HEK293 (cell line): ENCODE measurements around the gene ZER1.

Source experiments
- BCL11B ChIP-seq: fragments of 450-650 bp; formaldehyde crosslinking; IDR thresholded peaks from 2 replicates; pipeline ENCODE4 v1.5.1; 2016; ENCODE audit warnings: low read depth, missing biosample characterization, missing genetic modification characterization
- MZF1 ChIP-seq: fragments of 450-650 bp; formaldehyde crosslinking; IDR thresholded peaks from 2 replicates; pipeline ENCODE4 v1.5.1; 2017; ENCODE audit warnings: missing biosample characterization, missing genetic modification characterization, borderline replicate concordance
- PBX3 ChIP-seq: sonication (generic); formaldehyde crosslinking; IDR thresholded peaks from 2 replicates; pipeline ENCODE4 v1.8.1; 2022; ENCODE audit warnings: mild to moderate bottlenecking, moderate library complexity, missing genetic modification reagents
- ZNF121 ChIP-seq: fragments of 450-650 bp; formaldehyde crosslinking; IDR thresholded peaks from 2 replicates; pipeline ENCODE4 v1.5.1; 2016; ENCODE audit warnings: missing biosample characterization, missing genetic modification characterization
- ZNF23 ChIP-seq: fragments of 450-650 bp; formaldehyde crosslinking; IDR thresholded peaks from 2 replicates; pipeline ENCODE4 v1.5.1; 2016; ENCODE audit warnings: missing biosample characterization, missing genetic modification characterization, borderline replicate concordance
- ZNF324 ChIP-seq: fragments of 450-650 bp; formaldehyde crosslinking; IDR thresholded peaks from 2 replicates; pipeline ENCODE4 v1.5.1; 2016; ENCODE audit warnings: missing biosample characterization, missing genetic modification characterization
- TF ChIP-seq, protein P1 (sequence below): fragments of 450-650 bp; formaldehyde crosslinking; IDR thresholded peaks from 2 replicates; pipeline ENCODE4 v1.5.1; 2016; ENCODE audit warnings: missing biosample characterization, missing genetic modification characterization

DNA sequence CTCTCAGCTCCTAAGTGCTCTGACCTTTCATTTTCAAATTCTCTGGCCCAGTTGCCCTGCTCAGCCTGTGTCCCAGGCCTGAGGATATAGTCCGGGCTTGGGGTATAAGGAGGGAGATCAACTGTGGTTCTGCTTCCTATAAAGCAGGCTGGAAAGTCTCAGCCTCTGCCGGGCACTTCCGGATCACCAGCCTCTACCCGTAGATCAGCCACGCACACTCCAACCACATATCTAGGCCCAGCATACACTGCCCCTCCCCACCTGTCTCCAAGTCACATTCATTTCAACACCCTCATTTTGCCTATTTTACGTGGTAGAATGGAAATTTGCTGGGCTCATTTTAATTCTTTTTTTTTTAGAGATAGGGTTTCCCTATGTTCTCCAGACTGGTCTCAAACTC lies 3.1 kb downstream of the ZER1 start:
- no peak for TF ChIP-seq MZF1 (tag by site-specific recombination)
- TF ChIP-seq, protein P1, sequence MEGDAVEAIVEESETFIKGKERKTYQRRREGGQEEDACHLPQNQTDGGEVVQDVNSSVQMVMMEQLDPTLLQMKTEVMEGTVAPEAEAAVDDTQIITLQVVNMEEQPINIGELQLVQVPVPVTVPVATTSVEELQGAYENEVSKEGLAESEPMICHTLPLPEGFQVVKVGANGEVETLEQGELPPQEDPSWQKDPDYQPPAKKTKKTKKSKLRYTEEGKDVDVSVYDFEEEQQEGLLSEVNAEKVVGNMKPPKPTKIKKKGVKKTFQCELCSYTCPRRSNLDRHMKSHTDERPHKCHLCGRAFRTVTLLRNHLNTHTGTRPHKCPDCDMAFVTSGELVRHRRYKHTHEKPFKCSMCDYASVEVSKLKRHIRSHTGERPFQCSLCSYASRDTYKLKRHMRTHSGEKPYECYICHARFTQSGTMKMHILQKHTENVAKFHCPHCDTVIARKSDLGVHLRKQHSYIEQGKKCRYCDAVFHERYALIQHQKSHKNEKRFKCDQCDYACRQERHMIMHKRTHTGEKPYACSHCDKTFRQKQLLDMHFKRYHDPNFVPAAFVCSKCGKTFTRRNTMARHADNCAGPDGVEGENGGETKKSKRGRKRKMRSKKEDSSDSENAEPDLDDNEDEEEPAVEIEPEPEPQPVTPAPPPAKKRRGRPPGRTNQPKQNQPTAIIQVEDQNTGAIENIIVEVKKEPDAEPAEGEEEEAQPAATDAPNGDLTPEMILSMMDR: no peak
- no peak for TF ChIP-seq BCL11B (tag by site-specific recombination)
- no peak for TF ChIP-seq ZNF324 (tag by site-specific recombination)
- TF ChIP-seq ZNF121 (tag by site-specific recombination): no peak
- TF ChIP-seq ZNF23 (tag by site-specific recombination): no peak
- no peak for TF ChIP-seq PBX3 (CRISPR knock-in tag)
